Calu3 (cell line): ENCODE measurements around the gene ERN1. TPM values are rescaled to one million over a fixed set of nuclear protein-coding genes. Genes with fewer than 3 reads are reported as not detected.
A peak's percentile ranks its signal among the peaks of the same experiment; 100 is the strongest.
"Not testable (repeated sequence)": the region's sequence is repeated elsewhere in the genome, so short reads cannot be mapped to it uniquely, and the experiment has no call there.

Source experiments
- Bru-seq: library from RNA; stranded (reverse); fragments of 400-500 nt; gene quantifications from one replicate; lab custom pipeline; 2021; lab: Mats Ljungman, UMichigan
- BruChase-seq, 2 experiments: library from RNA; stranded (reverse); fragments of 400-500 nt; gene quantifications; one replicate each; lab custom pipeline; 2021; lab: Mats Ljungman, UMichigan
- BruUV-seq: library from RNA; stranded (reverse); fragments of 400-500 nt; replicated peaks from 2 replicates; lab custom pipeline; 2021; lab: Mats Ljungman, UMichigan
- CTCF ChIA-PET: fragments of 300-600 bp; sonication (Branson Sonifier 250); formaldehyde crosslinking; loops from one replicate; lab custom pipeline; 2022; ENCODE audit warnings: antibody characterized with exemption; lab: Charles Lee
- DNase-seq: peaks from one replicate; pipeline ENCODE4 v3.0.0; 2022
- H3K27ac Mint-ChIP-seq: one replicate; pipeline ENCODE4 v1.8.0; 2022; ENCODE audit warnings: mixed read lengths; ENCODE audit not compliant: unreplicated experiment
- H3K27me3 Mint-ChIP-seq: one replicate; pipeline ENCODE4 v1.8.0; 2022; ENCODE audit warnings: mixed read lengths; ENCODE audit not compliant: unreplicated experiment
- H3K36me3 Mint-ChIP-seq: one replicate; pipeline ENCODE4 v1.8.0; 2022; ENCODE audit warnings: mild to moderate bottlenecking, moderate library complexity, mixed read lengths; ENCODE audit not compliant: insufficient read depth, unreplicated experiment
- H3K4me1 Mint-ChIP-seq: one replicate; pipeline ENCODE4 v1.8.0; 2022; ENCODE audit warnings: mild to moderate bottlenecking, low read depth, mixed read lengths; ENCODE audit not compliant: unreplicated experiment
- H3K4me3 Mint-ChIP-seq: one replicate; pipeline ENCODE4 v1.8.0; 2022; ENCODE audit warnings: mild to moderate bottlenecking, low read depth, moderate library complexity, mixed read lengths; ENCODE audit not compliant: unreplicated experiment
- H3K9me3 Mint-ChIP-seq: one replicate; pipeline ENCODE4 v1.8.0; 2022; ENCODE audit warnings: low read depth, mixed read lengths; ENCODE audit not compliant: unreplicated experiment
- CTCF ChIP-seq: fragments of 200-600 bp; IDR thresholded peaks from one replicate; pipeline ENCODE4 v1.8.0; 2022; ENCODE audit warnings: antibody characterized with exemption; ENCODE audit not compliant: unreplicated experiment
- intact Hi-C: fragments of 100-400 bp; cut with micrococcal nuclease; formaldehyde crosslinking; loops from one replicate; pipeline ENCODE4 v1.10.0; 2022; ENCODE audit not compliant: unreplicated experiment
- long read RNA-seq: library from polyadenylated mRNA; stranded (forward); transcript quantifications from one replicate; pipeline ENCODE4 v2.0.0, GENCODE V29; 2022
- total RNA-seq: library from RNA; stranded (reverse); gene quantifications from 2 replicates; pipeline ENCODE4 v1.2.3, GENCODE V29; 2022

Gene ERN1
- total RNA-seq (16.5 and 17.3 TPM in 2 replicates), Bru-seq, nascent RNA (percentile 66 among the genes with signal in this experiment), BruChase-seq, experiment 1, labeled RNA remaining after a 6-hour chase (percentile 59 among the genes with signal in this experiment), BruChase-seq, experiment 2, labeled RNA remaining after a 2-hour chase (percentile 55 among the genes with signal in this experiment)
- long read RNA-seq, partial matches to known transcripts, result 2 of 8 reads
- long read RNA-seq, other reads (novel, unspliced or antisense), result 4 of 8 reads

- peak; percentile 88 for DNase-seq
- intact Hi-C loops, result loop anchor here (10.0 kb wide), 1 partner anchor 215 kb away; the partner anchor contains the start of genes CSHL1 and GH1
- H3K9me3 Mint-ChIP-seq, result no peaks in the 10 kb centered on the region
- H3K27ac Mint-ChIP-seq, result peak within 1 kb of the TSS; percentile 42
- BruUV-seq, result no TSS peak
- peaks cover 18% of the 10 kb centered on the region for H3K36me3 Mint-ChIP-seq
- H3K4me1 Mint-ChIP-seq, result no peaks in the 10 kb centered on the region
- CTCF ChIA-PET, result interaction anchor here (0.7 to 2.6 kb wide), 4 partner anchors 48 to 211 kb away, joined by 3 to 11 read pairs (median 5); no protein-coding TSS in a partner anchor
- H3K27me3 Mint-ChIP-seq, result no peaks in the 10 kb centered on the region
- H3K4me3 Mint-ChIP-seq, result peak within 1 kb of the TSS; percentile 82
- TF ChIP-seq CTCF, result no peak
Observed at GRCh38 chr17:64129765-64130558, at the start of gene ERN1. TSS of gene ERN1 (minus strand) at chr17:64130144. CDS start at chr17:64130029, 115 bp downstream.

DNA sequence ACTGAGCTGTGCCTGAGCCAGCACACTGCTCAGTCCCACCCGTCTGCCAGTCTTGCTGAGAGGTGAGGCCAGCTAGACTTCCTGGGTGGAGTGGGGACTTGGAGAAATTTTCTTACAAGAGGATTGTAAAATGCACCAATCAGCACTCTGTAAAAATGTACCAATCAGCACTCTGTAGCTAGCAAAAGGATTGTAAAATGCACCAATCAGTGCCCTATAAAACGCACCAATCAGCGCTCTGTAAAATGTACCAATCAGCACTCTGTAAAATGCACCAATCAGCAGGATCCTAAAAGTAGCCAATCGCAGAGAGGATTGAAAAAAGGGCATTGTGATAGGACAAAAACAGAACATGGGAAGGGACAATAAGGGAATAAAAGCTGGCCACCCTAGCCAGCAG is 49.1 kb upstream of the ERN1 start:
- intact Hi-C loops, BruUV-seq, H3K4me1 Mint-ChIP-seq, H3K36me3 Mint-ChIP-seq, H3K27ac Mint-ChIP-seq, H3K4me3 Mint-ChIP-seq, H3K9me3 Mint-ChIP-seq, DNase-seq, H3K27me3 Mint-ChIP-seq: not testable (repeated sequence)
- CTCF ChIA-PET, result interaction anchor here (0.6 kb wide), 1 partner anchor 60 kb away, joined by 9 read pairs; no protein-coding TSS in a partner anchor

DNA sequence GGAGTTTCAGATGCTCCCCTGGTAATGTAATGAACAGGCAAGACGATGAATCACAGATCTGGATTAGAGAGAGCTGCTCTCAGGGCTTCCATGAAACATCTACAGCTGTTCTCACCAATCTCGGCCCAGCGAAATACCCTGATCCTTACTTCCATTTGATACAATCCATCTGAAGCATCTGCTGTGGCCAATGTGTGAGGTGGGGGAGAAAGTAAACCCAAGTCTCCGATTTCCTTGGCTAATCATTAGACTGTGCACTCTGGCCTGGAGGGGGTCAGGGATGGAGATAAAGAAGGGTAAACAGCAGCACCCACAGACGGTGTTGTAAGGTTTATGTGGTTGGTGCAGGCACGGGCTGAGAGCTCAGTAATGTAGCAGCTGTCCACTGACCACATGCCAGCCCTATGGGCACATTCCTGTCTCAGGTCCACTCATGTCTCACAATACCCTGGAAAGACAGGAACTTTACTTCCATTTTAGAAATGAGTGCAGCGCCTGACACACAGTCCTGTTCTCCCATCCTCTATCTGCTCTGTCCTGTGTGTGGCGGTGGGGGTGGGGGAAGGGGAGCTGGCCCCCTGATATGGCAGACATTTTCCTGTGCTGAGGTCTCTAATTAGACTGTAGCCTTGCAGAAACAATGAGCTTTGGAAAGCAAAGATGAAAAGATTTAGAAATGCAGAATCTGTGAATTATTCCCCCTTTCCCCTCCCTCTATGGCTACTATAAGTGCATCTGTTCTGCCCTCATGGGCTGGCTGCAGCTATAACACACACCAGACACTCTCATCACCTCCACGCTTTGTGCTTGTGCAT is 48.3 kb upstream of the ERN1 start:
- H3K4me1 Mint-ChIP-seq, result no peaks in the 10 kb centered on the region
- TF ChIP-seq CTCF, result no peak
- DNase-seq, result no peak
- BruUV-seq, result no TSS peak
- intact Hi-C loops, result no loop called here
- H3K27me3 Mint-ChIP-seq, result no peaks in the 10 kb centered on the region
- no peaks in the 10 kb centered on the region for H3K36me3 Mint-ChIP-seq
- no peak overlapping the region for H3K4me3 Mint-ChIP-seq
- no peaks in the 10 kb centered on the region for H3K9me3 Mint-ChIP-seq
- CTCF ChIA-PET, result no interaction called here
- H3K27ac Mint-ChIP-seq, result no peak overlapping the region

- Mint-ChIP-seq H3K27me3 (no peaks in the 10 kb centered on the region), H3K27ac (no peak overlapping the region), H3K4me3 (no peak overlapping the region), H3K4me1 (no peaks in the 10 kb centered on the region), H3K36me3 (no peaks in the 10 kb centered on the region), H3K9me3 (no peaks in the 10 kb centered on the region)
- CTCF ChIA-PET, result no interaction called here
- DNase-seq, result no peak
- no TSS peak for BruUV-seq
- intact Hi-C loops, result no loop called here
- no peak for TF ChIP-seq CTCF
Observed at GRCh38 chr17:64177311-64178010, 47.5 kb upstream of the ERN1 start.
